Activated CD4-positive, CD25-positive, alpha-beta regulatory T cell treated with anti-CD3 and anti-CD28 coated beads, Interleukin-2, amount 50 U/mL, for 16 hours (primary cell): ENCODE results near the gene KREMEN2.
A peak's percentile ranks its signal among the peaks of the same experiment; 100 is the strongest.

Experiments used
- DNase-seq: peaks from one replicate; pipeline ENCODE4 v3.0.0-alpha.2; 2020; ENCODE audit warnings: low read depth, low spot score

Gene KREMEN2

DNA sequence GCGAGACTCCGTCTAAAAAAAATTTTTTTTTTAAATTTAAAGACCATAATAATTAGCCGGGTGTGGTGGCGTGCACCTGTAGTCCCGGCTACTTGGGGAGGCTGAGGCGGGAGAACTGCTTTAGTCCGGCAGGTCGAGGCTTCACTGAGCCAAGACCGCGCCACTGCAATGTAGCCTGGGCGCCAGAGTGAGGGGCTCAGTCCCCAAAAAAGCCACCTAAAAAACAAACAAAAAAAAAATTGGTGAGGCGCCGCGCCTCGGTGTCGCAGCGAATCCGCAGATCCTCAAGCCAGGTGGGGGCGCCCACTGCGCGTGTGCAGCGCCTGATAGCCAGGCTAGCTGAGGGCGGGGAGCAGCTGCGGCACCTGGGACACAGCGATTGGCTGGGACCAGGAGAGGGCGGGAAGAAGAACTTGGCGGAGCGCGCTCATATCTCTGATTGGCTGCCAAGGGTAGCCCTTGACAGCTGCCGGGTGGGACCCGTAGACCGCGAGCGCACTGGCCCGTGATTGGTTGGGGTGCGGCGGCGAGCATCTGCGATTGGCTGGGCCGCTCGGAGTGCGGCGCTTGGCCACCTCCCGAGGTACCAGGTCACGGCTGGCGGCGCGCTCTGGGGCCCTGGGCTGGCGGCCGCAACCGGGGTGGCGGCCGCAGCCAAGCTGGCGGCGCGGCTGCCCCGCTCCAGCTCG, 39.7 kb downstream of the KREMEN2 start:
- DNase-seq, result peak; percentile 89

DNA sequence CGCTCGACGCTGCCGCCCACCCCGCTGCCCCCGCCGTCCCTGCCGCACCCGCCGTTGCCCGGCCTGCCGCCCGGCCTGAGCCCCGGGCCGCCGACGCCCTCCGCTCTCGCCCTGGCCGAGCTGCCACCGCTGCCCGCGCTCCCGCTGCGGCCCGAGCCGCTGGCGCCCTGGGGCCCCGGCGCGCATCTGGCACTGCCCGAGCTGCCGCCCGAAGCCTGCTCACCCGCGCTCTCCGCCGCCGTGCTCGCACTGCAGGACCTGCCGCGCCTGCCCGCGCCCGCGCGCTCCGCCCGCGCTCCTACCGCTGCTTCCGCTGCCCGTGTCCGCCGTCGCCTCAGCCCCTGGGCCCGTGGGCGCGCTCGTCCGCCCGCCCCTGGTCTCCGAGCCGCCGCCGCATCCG, 40.2 kb downstream of the KREMEN2 start:
- no peak for DNase-seq

DNA sequence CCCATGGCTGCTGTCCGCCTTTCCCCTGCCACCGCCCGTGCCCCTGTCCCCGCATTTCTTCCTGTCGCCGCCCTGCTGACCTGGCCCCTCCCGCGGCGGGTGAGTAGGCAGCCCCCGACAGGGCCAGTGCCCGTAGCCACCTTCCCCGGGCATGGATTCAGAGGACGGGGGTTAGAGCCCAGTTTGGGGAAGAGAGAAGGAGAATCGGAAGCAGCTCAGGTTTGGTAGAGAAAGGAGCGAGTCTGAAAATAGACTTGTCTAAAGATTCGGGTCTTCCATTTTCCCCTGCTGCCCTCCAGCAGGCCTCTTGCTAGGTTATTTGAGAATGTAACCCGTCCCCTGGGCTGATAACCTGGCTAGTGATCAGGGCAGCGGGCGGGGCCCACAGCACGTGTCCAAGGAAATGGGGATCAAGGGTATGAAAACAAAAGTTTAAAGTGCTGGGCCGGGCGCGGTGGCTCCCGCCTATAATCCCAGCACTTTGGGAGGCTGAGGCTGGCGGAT, 40.8 kb downstream of the KREMEN2 start:
- DNase-seq, result no peak

DNA sequence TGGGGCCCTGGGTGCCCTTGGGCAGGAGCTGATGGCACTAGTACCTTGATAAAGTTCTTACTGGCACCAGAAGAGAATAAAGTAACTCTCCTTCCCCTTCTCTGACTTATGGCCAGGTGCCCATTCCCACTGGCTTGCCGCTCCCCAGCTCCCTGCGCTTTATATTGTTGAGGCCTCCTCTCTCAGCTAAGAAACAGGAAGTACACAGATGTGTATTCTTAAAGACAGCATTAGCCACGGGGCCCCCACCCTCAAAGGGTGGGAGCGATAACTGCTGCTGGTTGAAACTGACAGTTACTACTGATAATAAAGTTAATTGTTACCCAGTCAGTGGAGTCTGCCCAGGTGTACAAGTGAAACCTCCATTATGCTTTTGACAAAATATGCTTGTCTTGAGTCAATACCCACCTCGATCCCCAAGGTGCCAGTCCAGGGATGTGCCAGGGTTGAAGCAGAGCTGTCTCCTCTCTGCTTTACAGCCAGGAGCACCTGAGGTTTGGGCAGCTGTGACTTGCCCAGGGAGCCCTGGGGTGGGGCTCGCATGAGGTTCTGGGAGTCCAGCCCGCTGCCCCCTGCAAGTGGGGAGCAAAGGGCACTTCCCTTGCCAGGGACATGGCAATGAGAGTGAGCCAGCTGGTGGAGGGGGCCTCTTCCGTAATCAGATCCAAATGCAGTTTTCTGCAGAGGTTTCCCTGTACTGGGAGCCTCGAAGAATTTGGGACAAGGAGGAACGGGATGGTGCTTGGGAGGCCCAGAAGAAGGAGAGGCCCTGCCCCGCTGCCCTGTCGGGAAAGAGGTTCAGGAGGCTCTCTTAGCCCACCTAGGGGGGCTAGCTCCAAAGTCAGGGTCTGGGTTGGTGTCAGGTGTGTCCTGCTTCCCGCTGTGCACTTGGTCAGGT, 43.2 kb downstream of the KREMEN2 start:
- DNase-seq, result no peak

DNA sequence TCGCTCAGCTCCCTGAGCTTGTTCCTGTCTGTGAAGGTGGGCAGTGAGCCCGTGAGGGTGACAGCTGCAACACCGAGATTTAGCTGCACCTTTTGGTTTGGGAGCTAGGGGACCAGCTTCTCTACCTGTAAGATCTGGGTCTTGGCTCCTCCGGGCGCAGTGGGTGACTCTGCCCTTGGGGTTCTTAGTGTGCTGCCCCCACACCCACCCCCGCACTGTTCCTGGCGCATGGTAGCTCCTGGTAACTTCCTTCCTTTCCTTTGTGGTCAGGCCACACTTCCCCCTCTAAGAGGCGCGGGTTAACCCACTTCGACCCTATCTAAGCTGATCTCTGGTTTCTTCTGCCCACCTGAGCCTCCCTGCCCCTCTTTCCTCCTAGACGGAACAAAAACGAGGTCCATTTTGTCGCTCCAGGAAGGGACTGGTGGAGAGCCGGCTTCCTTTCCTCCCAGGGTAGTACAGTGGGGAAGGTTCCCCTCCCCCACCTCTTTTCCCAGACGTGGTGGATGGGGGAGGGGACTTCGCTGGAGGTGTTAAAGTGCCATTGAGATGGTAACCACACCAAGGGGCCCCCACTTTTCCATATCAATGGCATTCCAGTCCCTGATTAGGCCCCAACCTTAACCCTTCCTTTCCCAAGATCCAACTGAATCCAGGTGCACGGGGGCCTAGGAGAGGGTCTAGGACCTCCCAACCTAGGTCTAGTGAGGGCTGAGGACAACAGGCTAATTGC, 44.0 kb downstream of the KREMEN2 start:
- DNase-seq, result no peak

DNA sequence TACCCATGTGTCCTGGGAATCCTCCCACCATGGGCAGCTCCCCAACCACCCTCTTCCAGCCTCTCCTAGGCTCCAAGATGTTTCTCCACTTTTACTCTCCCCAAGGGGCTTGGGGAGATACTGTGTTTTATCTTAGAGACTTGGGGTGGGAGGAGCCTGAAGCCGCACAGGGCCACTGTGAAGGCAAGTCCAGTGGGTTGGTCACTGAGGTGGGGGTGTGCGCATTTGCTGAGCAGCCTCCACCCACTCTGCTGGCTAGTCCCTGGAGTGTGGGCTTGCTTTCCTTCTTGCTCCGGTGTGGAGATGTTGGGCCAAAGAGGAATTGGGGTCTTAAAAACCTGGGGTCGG, 44.6 kb downstream of the KREMEN2 start:
- DNase-seq, result no peak

DNA sequence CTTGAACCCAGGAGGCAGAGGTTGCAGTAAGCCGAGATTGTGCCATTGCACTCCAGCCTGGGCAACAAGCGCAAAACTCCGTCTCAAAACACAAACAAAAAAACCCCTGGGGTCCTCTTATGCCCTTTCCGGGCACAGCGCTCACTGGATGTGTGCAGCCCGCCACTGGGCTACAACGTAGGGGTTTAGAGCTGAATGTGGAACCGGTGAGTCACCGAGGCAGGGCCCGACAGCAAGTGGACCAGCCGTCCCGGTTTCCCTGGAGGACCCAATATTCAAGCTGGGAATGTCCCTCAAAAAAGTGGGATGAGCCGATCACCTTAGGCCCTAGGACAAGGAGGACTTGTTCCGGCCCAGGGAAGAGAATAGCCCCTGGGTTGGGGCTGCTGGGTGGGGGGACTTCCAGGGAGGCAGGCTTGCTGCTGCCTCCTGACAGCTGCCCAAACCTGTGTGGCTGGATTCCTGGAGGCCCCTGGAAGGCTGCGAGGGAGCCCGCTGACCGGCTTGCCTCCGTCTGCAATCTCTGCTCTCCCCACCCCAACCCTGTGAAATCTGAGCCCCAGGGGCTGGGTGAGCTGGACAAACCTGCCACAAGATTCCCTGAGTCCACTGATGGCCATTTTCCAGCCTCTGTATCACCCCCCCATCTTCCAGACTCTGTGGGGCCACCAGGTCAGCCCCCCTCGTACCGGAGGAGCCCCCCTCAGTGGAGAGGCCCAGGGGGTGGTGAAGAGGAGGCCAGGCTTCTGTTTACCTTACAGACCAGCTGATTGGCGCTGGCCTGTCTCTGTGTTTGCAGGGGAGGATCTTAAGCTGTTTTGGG, 45.7 kb downstream of the KREMEN2 start:
- DNase-seq, result no peak

DNA sequence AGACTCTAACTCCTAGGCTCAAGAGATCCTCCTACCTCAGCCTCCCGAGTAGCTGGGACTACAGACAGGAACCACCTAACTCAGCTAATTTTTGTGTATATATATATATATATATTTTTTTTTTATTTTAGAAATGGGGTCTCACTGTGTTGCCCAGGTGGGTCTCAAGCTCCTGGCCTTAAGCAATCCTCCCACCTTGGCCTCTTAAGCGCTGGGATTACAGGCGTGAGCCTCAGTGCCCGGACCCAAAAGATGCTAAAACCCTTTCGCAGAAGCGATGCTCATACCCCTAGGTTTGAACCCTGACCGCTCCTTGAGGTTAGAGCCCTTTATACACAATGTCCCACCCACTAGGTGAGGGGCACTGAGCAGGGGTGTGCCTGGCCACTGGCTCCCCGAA, 46.4 kb downstream of the KREMEN2 start:
- DNase-seq, result no peak

DNA sequence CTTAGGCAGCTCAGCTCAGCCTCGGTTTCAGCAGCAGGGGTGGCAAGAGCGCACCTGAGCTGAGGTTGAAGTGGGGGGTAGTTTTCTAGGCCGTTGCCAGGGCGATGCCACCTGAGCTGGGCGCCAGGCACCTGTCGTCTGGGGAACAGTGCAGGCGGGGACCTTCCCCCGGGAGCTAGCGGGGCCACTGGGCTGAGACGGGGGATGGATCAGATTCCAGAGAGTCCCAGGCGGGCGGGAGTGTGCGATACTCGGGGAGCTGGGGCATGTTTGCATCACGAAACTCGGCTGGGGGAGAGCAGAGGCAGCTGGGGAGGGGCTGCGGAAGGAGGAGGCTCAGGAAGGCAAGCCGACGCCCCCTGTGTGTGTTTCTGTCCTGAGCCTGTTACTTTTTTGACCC, 48.2 kb downstream of the KREMEN2 start:
- no peak for DNase-seq

DNA sequence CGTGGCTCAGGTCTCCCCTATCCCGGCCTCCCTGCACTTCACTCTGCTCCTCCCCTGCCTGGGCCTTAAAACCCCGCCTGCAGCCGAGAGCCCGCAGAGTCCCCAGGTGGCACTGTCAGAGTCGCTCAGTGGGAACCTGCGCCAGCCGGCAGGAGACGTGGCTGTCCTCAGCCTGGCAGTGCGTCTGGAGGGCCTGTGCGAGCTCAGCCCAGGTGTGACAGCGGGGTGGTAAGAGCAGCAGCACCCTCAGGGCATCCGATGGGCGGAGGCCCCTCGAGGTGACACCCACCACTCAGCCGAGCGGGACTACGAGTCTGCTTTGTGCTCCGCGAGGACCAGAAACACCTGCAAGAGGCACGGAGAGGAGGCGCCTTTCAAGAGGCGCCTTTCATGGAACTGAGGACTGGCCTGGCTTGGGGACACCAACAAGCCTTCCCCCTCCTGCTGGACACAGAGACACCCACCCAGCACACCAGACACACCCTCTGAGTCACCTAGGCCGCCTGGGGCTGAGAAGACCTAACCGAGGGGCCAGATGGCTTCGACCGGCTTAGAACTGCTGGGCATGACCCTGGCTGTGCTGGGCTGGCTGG, 48.8 kb downstream of the KREMEN2 start, which contains the start of gene CLDN9:
TSS of gene CLDN9 (plus strand) at position 96 of the 593 bp plus-strand sequence. CDS start at position 536, 440 bp downstream.
- no peak for DNase-seq

DNA sequence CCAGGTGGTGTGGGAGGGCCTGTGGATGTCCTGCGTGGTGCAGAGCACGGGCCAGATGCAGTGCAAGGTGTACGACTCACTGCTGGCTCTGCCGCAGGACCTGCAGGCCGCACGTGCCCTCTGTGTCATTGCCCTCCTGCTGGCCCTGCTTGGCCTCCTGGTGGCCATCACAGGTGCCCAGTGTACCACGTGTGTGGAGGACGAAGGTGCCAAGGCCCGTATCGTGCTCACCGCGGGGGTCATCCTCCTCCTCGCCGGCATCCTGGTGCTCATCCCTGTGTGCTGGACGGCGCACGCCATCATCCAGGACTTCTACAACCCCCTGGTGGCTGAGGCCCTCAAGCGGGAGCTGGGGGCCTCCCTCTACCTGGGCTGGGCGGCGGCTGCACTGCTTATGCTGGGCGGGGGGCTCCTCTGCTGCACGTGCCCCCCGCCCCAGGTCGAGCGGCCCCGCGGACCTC, 49.4 kb downstream of the KREMEN2 start:
- no peak for DNase-seq

DNA sequence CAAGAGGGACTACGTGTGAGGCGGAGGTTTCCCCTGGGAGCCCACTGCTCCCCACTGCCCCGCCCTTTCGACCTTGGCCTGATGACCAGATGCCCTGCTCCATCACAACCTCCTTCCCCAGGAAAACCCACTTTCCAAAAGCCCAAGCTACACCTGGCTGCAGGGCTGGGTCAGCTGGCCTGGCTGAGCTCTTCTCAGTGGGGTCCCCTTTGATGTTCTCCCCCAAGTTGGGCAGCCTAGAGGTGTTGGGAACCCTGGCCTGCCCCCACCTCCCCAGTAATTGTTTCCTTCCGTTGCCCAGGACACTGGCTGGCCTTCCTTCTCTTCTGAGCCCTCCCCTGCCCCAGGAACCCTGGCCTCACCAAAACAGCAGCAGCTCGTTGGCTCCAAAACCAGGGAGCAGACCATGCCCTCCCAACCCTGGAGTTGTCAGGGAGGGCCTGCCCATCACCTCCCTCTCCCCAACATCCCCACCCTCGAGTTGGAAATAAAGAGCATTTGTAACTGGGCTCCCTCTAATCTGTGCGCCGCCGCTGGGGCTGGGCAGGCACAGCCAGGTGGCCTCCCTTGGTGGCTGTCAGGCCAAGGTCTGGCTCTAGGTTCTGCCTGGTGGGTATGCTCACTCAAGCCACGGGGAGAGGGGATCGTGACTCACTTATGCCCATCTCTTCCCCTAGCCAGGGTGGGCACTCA, 50.1 kb downstream of the KREMEN2 start:
- DNase-seq, result no peak

DNA sequence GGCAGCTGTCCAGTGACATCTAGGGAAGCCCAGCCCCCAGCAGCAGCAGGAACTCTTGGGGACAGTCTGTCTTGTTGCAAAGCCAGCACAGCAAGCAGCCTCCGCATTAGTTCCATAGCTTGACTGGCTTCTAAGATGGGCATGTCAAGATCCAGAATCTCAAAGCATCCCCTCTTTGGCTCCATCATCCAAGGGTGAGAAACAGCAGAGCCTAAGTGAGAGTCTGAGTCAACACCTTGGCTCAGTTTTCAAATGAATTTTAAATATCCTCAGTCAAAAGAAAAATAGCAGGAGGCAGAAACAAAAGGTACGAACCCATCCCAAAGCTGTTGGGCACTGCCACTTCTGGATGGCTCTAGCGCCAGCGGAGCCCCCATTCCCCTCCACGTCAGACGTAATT, 50.9 kb downstream of the KREMEN2 start:
- DNase-seq, result no peak

DNA sequence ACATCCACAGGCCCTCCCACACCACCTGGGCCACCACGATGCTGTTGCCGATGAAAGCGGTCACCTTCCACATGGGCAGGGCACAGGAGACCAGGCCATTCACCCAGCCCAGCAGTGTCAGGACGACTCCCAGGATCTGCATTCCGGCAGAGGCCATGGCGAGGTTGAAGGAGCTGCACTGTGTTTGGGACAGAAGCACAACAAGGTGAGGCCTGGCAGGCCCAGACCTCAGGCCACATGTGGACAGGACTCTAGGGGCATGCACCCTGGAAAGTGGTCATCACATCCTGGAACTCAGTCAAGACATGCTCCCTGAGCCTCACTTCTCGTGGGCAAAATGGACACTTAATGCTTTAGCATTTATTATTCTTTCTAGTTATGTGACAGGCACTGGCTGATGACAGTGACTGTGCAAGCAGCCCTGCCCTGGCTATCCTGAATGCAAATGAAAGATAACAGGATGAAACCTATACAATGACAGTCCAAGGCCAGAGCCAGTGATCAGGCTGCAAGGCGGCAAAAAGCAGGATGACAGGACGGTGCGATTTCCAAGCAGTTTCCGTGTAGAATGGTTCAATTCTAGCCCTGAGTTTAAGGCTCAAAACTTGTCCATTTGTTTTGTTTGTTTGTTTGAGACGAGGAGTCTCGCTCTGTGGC, 51.9 kb downstream of the KREMEN2 start:
- no peak for DNase-seq

DNA sequence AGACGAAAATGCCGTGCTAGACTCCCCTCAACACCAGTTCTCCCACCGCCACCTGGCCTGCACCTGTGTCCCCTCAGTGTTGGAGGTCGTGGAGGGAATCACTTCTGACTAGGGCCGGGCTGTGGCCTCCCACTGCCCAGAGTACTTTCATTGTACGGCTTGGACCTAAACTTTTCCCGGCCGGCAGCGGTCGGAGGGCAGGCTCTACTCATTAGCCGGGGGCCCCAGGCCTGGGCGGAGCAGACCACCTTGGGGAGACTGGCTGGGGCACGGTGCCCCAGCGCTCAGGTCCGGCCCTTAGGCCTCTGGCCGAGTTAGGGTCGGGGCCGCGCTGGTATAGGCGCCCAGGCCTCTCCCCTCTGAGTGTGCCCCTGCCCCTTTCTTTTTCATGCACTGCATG, 53.3 kb downstream of the KREMEN2 start:
- DNase-seq, result no peak
